BLaER1 treated with 17β-estradiol and CSF1 and Interleukin-3, amounts not matched to agents 10 nM and 100 nM (cell line): Measurements from ENCODE around the gene OMP.
A peak's percentile ranks its signal among the peaks of the same experiment; 100 is the strongest.

ENCODE experiments used
- H3K27ac ChIP-seq, 11 experiments: shearing (Covaris generic); formaldehyde crosslinking; 2 replicates each; pipeline ENCODE4 v1.8.1; 2022
- H3K27me3 ChIP-seq, 11 experiments: shearing (Covaris generic); formaldehyde crosslinking; 2 replicates each; pipeline ENCODE4 v1.8.1; 2022
- H3K36me3 ChIP-seq, 11 experiments: shearing (Covaris generic); formaldehyde crosslinking; 2 replicates each; pipeline ENCODE4 v1.8.1; 2022
- H3K4me1 ChIP-seq, 10 experiments: shearing (Covaris generic); formaldehyde crosslinking; 2 replicates each; pipeline ENCODE4 v1.8.1; 2022
- H3K4me2 ChIP-seq, 11 experiments: shearing (Covaris generic); formaldehyde crosslinking; 2 replicates each; pipeline ENCODE4 v1.8.1; 2022
- H3K4me3 ChIP-seq, 10 experiments: shearing (Covaris generic); formaldehyde crosslinking; 2 replicates each; pipeline ENCODE4 v1.8.1; 2022
- H3K9ac ChIP-seq, 11 experiments: shearing (Covaris generic); formaldehyde crosslinking; 2 replicates each; pipeline ENCODE4 v1.8.1; 2022
- H3K9me3 ChIP-seq, 11 experiments: shearing (Covaris generic); formaldehyde crosslinking; replicated peaks in 1 of 11; 2 replicates each; pipeline ENCODE4 v1.8.1; 2022
- H4K20me1 ChIP-seq, 11 experiments: shearing (Covaris generic); formaldehyde crosslinking; 2 replicates each; pipeline ENCODE4 v1.8.1; 2022
- Cebpa-rat ChIP-seq, 11 experiments: shearing (Covaris generic); IDR thresholded peaks; 2 replicates each; pipeline ENCODE4 v1.8.1; 2022

The OMP gene

GRCh38 chr11:77137421-77137820 is 34.8 kb downstream of the OMP start:
- no peaks in the 10 kb centered on the region for H3K36me3 ChIP-seq
- H3K4me3 ChIP-seq, result peak overlapping the region in 4 of 10 experiments; percentile 40 to 53 (median 48); a peak in 6 of 20 replicates
- peaks cover 0 to 7% (median 0%) of the 10 kb centered on the region in 11 experiments; a peak in 2 of 22 replicates for H4K20me1 ChIP-seq
- no peak for TF ChIP-seq Cebpa-rat (IDR thresholded peaks at IDR 0.05)
- H3K4me1 ChIP-seq, result peaks cover 64 to 78% (median 73%) of the 10 kb centered on the region in 10 experiments
- peaks cover 0 to 11% (median 0%) of the 10 kb centered on the region in 11 experiments; a peak in 8 of 22 replicates for H3K9me3 ChIP-seq
- H3K9ac ChIP-seq, result peak overlapping the region in 4 of 11 experiments; percentile 22 to 67 (median 64); a peak in 9 of 22 replicates
- peaks cover 0 to 19% (median 8%) of the 10 kb centered on the region in 11 experiments; a peak in 11 of 22 replicates for H3K27me3 ChIP-seq
- peak overlapping the region; percentile 49 to 98 (median 93) for H3K4me2 ChIP-seq
- peak overlapping the region in 2 of 11 experiments; percentile 39 to 44; a peak in 2 of 22 replicates for H3K27ac ChIP-seq

GRCh38 chr11:77138106-77138649 is 35.5 kb downstream of the OMP start:
- TF ChIP-seq Cebpa-rat (IDR thresholded peaks at IDR 0.05), result no peak
- Histone ChIP-seq H3K9ac (peak overlapping the region in 8 of 11 experiments; percentile 24 to 67 (median 54); a peak in 13 of 22 replicates), H3K27ac (peak overlapping the region in 4 of 11 experiments; percentile 1 to 48 (median 36); a peak in 6 of 22 replicates), H3K9me3 (peaks cover 0 to 9% (median 0%) of the 10 kb centered on the region in 11 experiments; a peak in 8 of 22 replicates), H3K27me3 (peaks cover 0 to 19% (median 8%) of the 10 kb centered on the region in 11 experiments; a peak in 11 of 22 replicates), H3K4me3 (peak overlapping the region in 9 of 10 experiments; percentile 30 to 53 (median 42); a peak in 18 of 20 replicates), H3K4me2 (peak overlapping the region; percentile 49 to 98 (median 93)), H3K36me3 (no peaks in the 10 kb centered on the region), H3K4me1 (peaks cover 70 to 81% (median 79%) of the 10 kb centered on the region in 10 experiments), H4K20me1 (peaks cover 0 to 12% (median 0%) of the 10 kb centered on the region in 11 experiments; a peak in 3 of 22 replicates)

- TF ChIP-seq Cebpa-rat (IDR thresholded peaks at IDR 0.05), result no peak
- Histone ChIP-seq H3K4me2 (peak overlapping the region; percentile 49 to 98 (median 93)), H3K27me3 (peaks cover 0 to 19% (median 8%) of the 10 kb centered on the region in 11 experiments; a peak in 11 of 22 replicates), H3K27ac (peak overlapping the region in 1 of 11 experiments; percentile 62; a peak in 1 of 22 replicates), H3K36me3 (no peaks in the 10 kb centered on the region), H3K9me3 (no peaks in the 10 kb centered on the region), H3K9ac (peak overlapping the region in 2 of 11 experiments; percentile 64 to 67; a peak in 2 of 22 replicates), H3K4me3 (no peak overlapping the region), H4K20me1 (peaks cover 0 to 12% (median 0%) of the 10 kb centered on the region in 11 experiments; a peak in 3 of 22 replicates), H3K4me1 (peaks cover 70 to 90% (median 84%) of the 10 kb centered on the region in 10 experiments)
Observed at GRCh38 chr11:77139201-77139600, 36.6 kb downstream of the OMP start.

GRCh38 chr11:77140231-77140851 is 37.7 kb downstream of the OMP start:
- H3K4me3 ChIP-seq, result no peak overlapping the region
- peak overlapping the region in 9 of 11 experiments; percentile 3 to 55 (median 31); a peak in 10 of 22 replicates for H3K9ac ChIP-seq
- H3K27me3 ChIP-seq, result peaks cover 0 to 19% (median 8%) of the 10 kb centered on the region in 11 experiments; a peak in 11 of 22 replicates
- H3K9me3 ChIP-seq, result no peaks in the 10 kb centered on the region
- H3K36me3 ChIP-seq, result no peaks in the 10 kb centered on the region
- H4K20me1 ChIP-seq, result peaks cover 0 to 12% (median 0%) of the 10 kb centered on the region in 11 experiments; a peak in 3 of 22 replicates
- peak overlapping the region; percentile 49 to 98 (median 93) for H3K4me2 ChIP-seq
- H3K27ac ChIP-seq, result peak overlapping the region; percentile 7 to 64 (median 35); a peak in 14 of 22 replicates
- TF ChIP-seq Cebpa-rat (IDR thresholded peaks at IDR 0.05), result no peak
- H3K4me1 ChIP-seq, result peaks cover 70 to 90% (median 84%) of the 10 kb centered on the region in 10 experiments

GRCh38 chr11:77141034-77141433 is 38.4 kb downstream of the OMP start:
- no peak overlapping the region; a peak in 1 of 22 replicates for H3K9ac ChIP-seq
- H3K36me3 ChIP-seq, result no peaks in the 10 kb centered on the region
- H3K27me3 ChIP-seq, result peaks cover 0 to 19% (median 8%) of the 10 kb centered on the region in 11 experiments; a peak in 11 of 22 replicates
- H4K20me1 ChIP-seq, result peaks cover 0 to 12% (median 0%) of the 10 kb centered on the region in 11 experiments; a peak in 4 of 22 replicates
- H3K4me2 ChIP-seq, result peak overlapping the region; percentile 49 to 98 (median 93); a peak in 17 of 22 replicates
- no peaks in the 10 kb centered on the region for H3K9me3 ChIP-seq
- peaks cover 65 to 84% (median 77%) of the 10 kb centered on the region in 10 experiments for H3K4me1 ChIP-seq
- H3K27ac ChIP-seq, result peak overlapping the region in 1 of 11 experiments; percentile 62; a peak in 2 of 22 replicates
- no peak for TF ChIP-seq Cebpa-rat (IDR thresholded peaks at IDR 0.05)
- no peak overlapping the region for H3K4me3 ChIP-seq

GRCh38 chr11:77141475-77141874 is 38.8 kb downstream of the OMP start:
- peaks cover 60 to 84% (median 76%) of the 10 kb centered on the region in 10 experiments for H3K4me1 ChIP-seq
- peak overlapping the region in 9 of 11 experiments; percentile 69 to 98 (median 81); a peak in 18 of 22 replicates for H3K4me2 ChIP-seq
- H3K9me3 ChIP-seq, result no peaks in the 10 kb centered on the region
- H3K36me3 ChIP-seq, result no peaks in the 10 kb centered on the region
- H4K20me1 ChIP-seq, result peaks cover 0 to 17% (median 0%) of the 10 kb centered on the region in 11 experiments; a peak in 4 of 22 replicates
- H3K27ac ChIP-seq, result no peak overlapping the region
- H3K4me3 ChIP-seq, result no peak overlapping the region
- H3K9ac ChIP-seq, result no peak overlapping the region
- H3K27me3 ChIP-seq, result peaks cover 0 to 19% (median 8%) of the 10 kb centered on the region in 11 experiments; a peak in 11 of 22 replicates
- no peak for TF ChIP-seq Cebpa-rat (IDR thresholded peaks at IDR 0.05)

GRCh38 chr11:77142091-77142975 is 39.7 kb downstream of the OMP start:
- H3K9me3 ChIP-seq, result no peaks in the 10 kb centered on the region
- no peak overlapping the region for H3K4me3 ChIP-seq
- peaks cover 0 to 19% (median 8%) of the 10 kb centered on the region in 11 experiments; a peak in 11 of 22 replicates for H3K27me3 ChIP-seq
- H3K4me1 ChIP-seq, result peaks cover 60 to 84% (median 76%) of the 10 kb centered on the region in 10 experiments
- H3K27ac ChIP-seq, result peak overlapping the region in 3 of 11 experiments; percentile 34 to 40 (median 39); a peak in 4 of 22 replicates
- H3K4me2 ChIP-seq, result peak overlapping the region; percentile 54 to 98 (median 81)
- H4K20me1 ChIP-seq, result peaks cover 0 to 22% (median 0%) of the 10 kb centered on the region in 11 experiments; a peak in 6 of 22 replicates
- H3K9ac ChIP-seq, result 0 out of 22 replicates have a peak overlapping the region, but pooled peaks of 1 of the 11 experiments have one; percentile 36
- TF ChIP-seq Cebpa-rat (IDR thresholded peaks at IDR 0.05), result no peak
- H3K36me3 ChIP-seq, result no peaks in the 10 kb centered on the region
